Measurements from ENCODE around the gene VCAN. TPM values are rescaled to one million over a fixed set of nuclear protein-coding genes. Genes with fewer than 3 reads are reported as not detected.

VCAN gene
- total RNA-seq, 1 donor from 2014 or later, result 678 TPM

- Mint-ChIP-seq H3K4me1 (peaks cover 10% of the 10 kb centered on the region), H3K27ac (no peak overlapping the region), H3K9me3 (peaks cover 24% of the 10 kb centered on the region), H3K36me3 (no peaks in the 10 kb centered on the region), H3K27me3 (ENCODE audit: low read depth) (no peaks in the 10 kb centered on the region), H3K4me3 (no peak overlapping the region)
- no peak for DNase-seq (ENCODE audit: low spot score in 2 of 2, unreplicated experiment in 2 of 2)
- TF ChIP-seq CTCF (IDR thresholded peaks at IDR 0.05; ENCODE audit: unreplicated experiment), result no peak
Observed at GRCh38 chr5:83450183-83450966, 21.2 kb upstream of the VCAN start.

- H3K27ac Mint-ChIP-seq, result no peak overlapping the region
Observed at GRCh38 chr5:83450967-83451248, 20.6 kb upstream of the VCAN start.

GRCh38 chr5:83451955-83452354 is 19.6 kb upstream of the VCAN start:
- Mint-ChIP-seq H3K36me3 (peaks cover 3% of the 10 kb centered on the region), H3K27me3 (ENCODE audit: low read depth) (no peaks in the 10 kb centered on the region), H3K27ac (no peak overlapping the region), H3K9me3 (peaks cover 35% of the 10 kb centered on the region), H3K4me1 (no peaks in the 10 kb centered on the region), H3K4me3 (no peak overlapping the region)
- TF ChIP-seq CTCF (IDR thresholded peaks at IDR 0.05; ENCODE audit: unreplicated experiment), result no peak
- no peak for DNase-seq (ENCODE audit: low spot score in 2 of 2, unreplicated experiment in 2 of 2)

More at GRCh38 chr5:83450967-83451248, 20.6 kb upstream of the VCAN start:
- TF ChIP-seq CTCF (IDR thresholded peaks at IDR 0.05; ENCODE audit: unreplicated experiment), result no peak
- Mint-ChIP-seq H3K36me3 (no peaks in the 10 kb centered on the region), H3K9me3 (peaks cover 27% of the 10 kb centered on the region), H3K4me3 (no peak overlapping the region), H3K4me1 (peaks cover 5% of the 10 kb centered on the region), H3K27me3 (ENCODE audit: low read depth) (no peaks in the 10 kb centered on the region)
- no peak for DNase-seq (ENCODE audit: low spot score in 2 of 2, unreplicated experiment in 2 of 2)

- H3K27ac Mint-ChIP-seq, result no peak overlapping the region
- H3K27me3 Mint-ChIP-seq (ENCODE audit: low read depth), result no peaks in the 10 kb centered on the region
- H3K4me1 Mint-ChIP-seq, result no peaks in the 10 kb centered on the region
- H3K4me3 Mint-ChIP-seq, result no peak overlapping the region
- DNase-seq (ENCODE audit: low spot score in 2 of 2, unreplicated experiment in 2 of 2), result no peak
- TF ChIP-seq CTCF (IDR thresholded peaks at IDR 0.05; ENCODE audit: unreplicated experiment), result no peak
- H3K36me3 Mint-ChIP-seq, result peaks cover 3% of the 10 kb centered on the region
- H3K9me3 Mint-ChIP-seq, result peaks cover 40% of the 10 kb centered on the region
Observed at GRCh38 chr5:83453937-83454336, 17.6 kb upstream of the VCAN start.

- Mint-ChIP-seq H3K4me3 (no peak overlapping the region), H3K4me1 (peaks cover 10% of the 10 kb centered on the region), H3K36me3 (no peaks in the 10 kb centered on the region), H3K27ac (no peak overlapping the region), H3K27me3 (ENCODE audit: low read depth) (peaks cover 13% of the 10 kb centered on the region), H3K9me3 (peaks cover 5% of the 10 kb centered on the region)
- no peak for TF ChIP-seq CTCF (IDR thresholded peaks at IDR 0.05; ENCODE audit: unreplicated experiment)
- DNase-seq (ENCODE audit: low spot score in 2 of 2, unreplicated experiment in 2 of 2), result no peak
Observed at GRCh38 chr5:83464261-83464660, 7.3 kb upstream of the VCAN start.

Data from mesothelial cell of epicardium (in vitro differentiated cells).